Astrocyte (in vitro differentiated cells and primary cell): ENCODE results near the gene IARS2.
"Not testable (repeated sequence)": the region's sequence is repeated elsewhere in the genome, so short reads cannot be mapped to it uniquely, and the experiment has no call there.

ENCODE experiments used
- EZH2 ChIP-seq: IDR thresholded peaks from 2 replicates; pipeline ENCODE4 v1.6.1; 2012; ENCODE audit warnings: mild to moderate bottlenecking, low read length, inconsistent platforms; ENCODE audit not compliant: insufficient read depth
- TF ChIP-seq, protein P1 (sequence below): IDR thresholded peaks from 2 replicates; pipeline ENCODE4 v1.5.1; 2011; ENCODE audit warnings: low read depth, mild to moderate bottlenecking, inconsistent platforms, low read length, moderate library complexity; ENCODE audit not compliant: insufficient read depth

DNA sequence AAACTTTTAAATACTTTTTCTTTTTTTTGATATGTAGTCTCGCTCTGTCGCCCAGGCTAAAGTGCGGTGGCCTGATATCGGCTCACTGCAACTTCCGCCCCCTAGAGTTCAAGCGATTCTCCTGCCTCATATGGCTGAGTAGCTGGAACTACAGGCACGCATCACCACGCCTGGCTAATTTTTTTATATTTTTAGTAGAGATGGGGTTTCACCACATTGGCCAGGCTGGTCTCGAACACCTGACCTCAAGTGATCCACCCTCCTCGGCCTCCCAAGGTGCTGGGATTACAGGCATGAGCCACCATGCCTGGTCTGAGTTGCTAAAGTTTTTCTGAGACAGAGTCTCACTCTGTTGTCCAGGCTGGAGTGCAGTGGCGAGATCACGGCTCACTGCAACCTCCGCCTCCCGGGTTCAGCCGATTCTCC lies 7.7 kb upstream of the IARS2 start:
- TF ChIP-seq, protein P1, sequence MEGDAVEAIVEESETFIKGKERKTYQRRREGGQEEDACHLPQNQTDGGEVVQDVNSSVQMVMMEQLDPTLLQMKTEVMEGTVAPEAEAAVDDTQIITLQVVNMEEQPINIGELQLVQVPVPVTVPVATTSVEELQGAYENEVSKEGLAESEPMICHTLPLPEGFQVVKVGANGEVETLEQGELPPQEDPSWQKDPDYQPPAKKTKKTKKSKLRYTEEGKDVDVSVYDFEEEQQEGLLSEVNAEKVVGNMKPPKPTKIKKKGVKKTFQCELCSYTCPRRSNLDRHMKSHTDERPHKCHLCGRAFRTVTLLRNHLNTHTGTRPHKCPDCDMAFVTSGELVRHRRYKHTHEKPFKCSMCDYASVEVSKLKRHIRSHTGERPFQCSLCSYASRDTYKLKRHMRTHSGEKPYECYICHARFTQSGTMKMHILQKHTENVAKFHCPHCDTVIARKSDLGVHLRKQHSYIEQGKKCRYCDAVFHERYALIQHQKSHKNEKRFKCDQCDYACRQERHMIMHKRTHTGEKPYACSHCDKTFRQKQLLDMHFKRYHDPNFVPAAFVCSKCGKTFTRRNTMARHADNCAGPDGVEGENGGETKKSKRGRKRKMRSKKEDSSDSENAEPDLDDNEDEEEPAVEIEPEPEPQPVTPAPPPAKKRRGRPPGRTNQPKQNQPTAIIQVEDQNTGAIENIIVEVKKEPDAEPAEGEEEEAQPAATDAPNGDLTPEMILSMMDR = not testable (repeated sequence)
- TF ChIP-seq EZH2 = not testable (repeated sequence)
